Measurements from ENCODE around the gene SPRYD7.

The SPRYD7 gene

DNA sequence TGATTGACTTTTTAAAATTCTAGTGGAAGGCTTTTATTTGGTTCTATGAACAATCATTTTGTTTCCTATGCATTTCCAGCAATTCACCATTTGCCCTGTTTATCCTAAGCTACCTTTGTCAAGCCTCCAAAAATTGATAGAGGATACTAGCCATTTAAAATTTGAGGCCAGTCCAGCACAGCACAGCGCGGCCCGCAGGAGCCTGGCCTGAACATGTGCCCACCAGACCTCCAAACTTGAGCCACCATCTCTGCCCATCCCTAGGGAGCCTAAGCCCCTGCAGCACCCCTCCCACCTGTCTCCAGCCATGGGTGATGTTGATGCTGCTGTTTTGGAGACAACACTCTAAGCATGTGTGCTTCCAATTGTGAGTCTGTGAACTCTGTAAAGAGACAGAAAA lies 57.5 kb downstream of the SPRYD7 start:
- DNase-seq (no peak), ATAC-seq (ENCODE audit: insufficient read depth, low read depth) (no peak)
- H3K4me2 ChIP-seq (ENCODE audit: insufficient read depth, low read length) = no peak overlapping the region
- no peak overlapping the region for H2AFZ ChIP-seq (ENCODE audit: low read depth, low read length)
- no peaks in the 10 kb centered on the region for H3K36me3 ChIP-seq (ENCODE audit: insufficient read depth, low read length)
- no peak overlapping the region for H3K9ac ChIP-seq (ENCODE audit: low read depth, low read length)
- no peak overlapping the region for H3K27ac ChIP-seq (ENCODE audit: low read length)
- no peaks in the 10 kb centered on the region for H3K79me2 ChIP-seq (ENCODE audit: insufficient read depth, low read length)
- no peaks in the 10 kb centered on the region for H3K4me1 ChIP-seq (ENCODE audit: insufficient read depth, low read length)
- no peak for TF ChIP-seq EZH2 (IDR thresholded peaks at IDR 0.05; ENCODE audit: borderline replicate concordance, low read depth, low read length, severe bottlenecking)
- TF ChIP-seq, protein P1, sequence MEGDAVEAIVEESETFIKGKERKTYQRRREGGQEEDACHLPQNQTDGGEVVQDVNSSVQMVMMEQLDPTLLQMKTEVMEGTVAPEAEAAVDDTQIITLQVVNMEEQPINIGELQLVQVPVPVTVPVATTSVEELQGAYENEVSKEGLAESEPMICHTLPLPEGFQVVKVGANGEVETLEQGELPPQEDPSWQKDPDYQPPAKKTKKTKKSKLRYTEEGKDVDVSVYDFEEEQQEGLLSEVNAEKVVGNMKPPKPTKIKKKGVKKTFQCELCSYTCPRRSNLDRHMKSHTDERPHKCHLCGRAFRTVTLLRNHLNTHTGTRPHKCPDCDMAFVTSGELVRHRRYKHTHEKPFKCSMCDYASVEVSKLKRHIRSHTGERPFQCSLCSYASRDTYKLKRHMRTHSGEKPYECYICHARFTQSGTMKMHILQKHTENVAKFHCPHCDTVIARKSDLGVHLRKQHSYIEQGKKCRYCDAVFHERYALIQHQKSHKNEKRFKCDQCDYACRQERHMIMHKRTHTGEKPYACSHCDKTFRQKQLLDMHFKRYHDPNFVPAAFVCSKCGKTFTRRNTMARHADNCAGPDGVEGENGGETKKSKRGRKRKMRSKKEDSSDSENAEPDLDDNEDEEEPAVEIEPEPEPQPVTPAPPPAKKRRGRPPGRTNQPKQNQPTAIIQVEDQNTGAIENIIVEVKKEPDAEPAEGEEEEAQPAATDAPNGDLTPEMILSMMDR (IDR thresholded peaks at IDR 0.05; ENCODE audit: borderline replicate concordance, extremely low read depth, low read length, poor library complexity, severe bottlenecking) = no peak
- H4K20me1 ChIP-seq (ENCODE audit: insufficient read depth, low read length) = no peaks in the 10 kb centered on the region
- H3K27me3 ChIP-seq (ENCODE audit: insufficient read depth, low read length, poor library complexity) = no peaks in the 10 kb centered on the region
- peaks cover 47% of the 10 kb centered on the region for H3K9me3 ChIP-seq (ENCODE audit: insufficient read depth, low read length, severe bottlenecking)
- H3K4me3 ChIP-seq (ENCODE audit: low read depth in 1 of 2, low read length in 2 of 2) = no peak overlapping the region

DNA sequence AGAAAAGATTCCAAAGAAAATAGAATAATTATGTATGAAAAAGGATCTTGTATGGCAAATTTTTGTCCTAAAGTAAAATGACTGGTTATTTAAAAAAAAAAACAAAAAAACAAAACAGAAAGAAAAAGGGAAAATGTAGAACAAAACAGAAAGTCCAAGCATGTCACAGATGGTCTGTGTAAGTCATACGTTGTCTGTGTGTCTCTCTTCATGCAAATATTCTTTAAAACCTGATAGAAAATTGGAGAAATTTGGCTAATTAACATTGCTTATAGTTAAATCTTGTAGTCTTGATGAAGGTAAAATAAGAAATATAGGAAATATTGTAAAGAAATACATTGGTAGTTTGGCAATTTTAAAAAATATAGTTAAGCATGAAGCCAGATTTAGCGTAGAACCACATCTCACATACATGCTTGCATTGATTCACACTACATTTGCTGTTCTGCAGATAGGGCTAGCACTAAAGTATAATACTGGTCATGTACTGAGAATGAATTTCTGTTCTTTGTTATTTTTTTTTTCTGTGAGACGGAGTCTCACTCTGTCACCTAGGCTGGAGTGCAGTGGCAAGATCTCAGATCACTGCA lies 58.4 kb downstream of the SPRYD7 start:
- Histone ChIP-seq H3K36me3 (ENCODE audit: insufficient read depth, low read length) (no peaks in the 10 kb centered on the region), H3K4me3 (ENCODE audit: low read depth in 1 of 2, low read length in 2 of 2) (no peak overlapping the region), H3K9ac (ENCODE audit: low read depth, low read length) (no peak overlapping the region), H3K27me3 (ENCODE audit: insufficient read depth, low read length, poor library complexity) (no peaks in the 10 kb centered on the region), H3K9me3 (ENCODE audit: insufficient read depth, low read length, severe bottlenecking) (peaks cover 49% of the 10 kb centered on the region), H4K20me1 (ENCODE audit: insufficient read depth, low read length) (no peaks in the 10 kb centered on the region), H3K27ac (ENCODE audit: low read length) (no peak overlapping the region), H2AFZ (ENCODE audit: low read depth, low read length) (no peak overlapping the region), H3K4me2 (ENCODE audit: insufficient read depth, low read length) (no peak overlapping the region), H3K4me1 (ENCODE audit: insufficient read depth, low read length) (no peaks in the 10 kb centered on the region), H3K79me2 (ENCODE audit: insufficient read depth, low read length) (no peaks in the 10 kb centered on the region)
- TF ChIP-seq EZH2 (IDR thresholded peaks at IDR 0.05; ENCODE audit: borderline replicate concordance, low read depth, low read length, severe bottlenecking) = no peak
- TF ChIP-seq, protein P1 (IDR thresholded peaks at IDR 0.05; ENCODE audit: borderline replicate concordance, extremely low read depth, low read length, poor library complexity, severe bottlenecking) = no peak
- DNase-seq (no peak), ATAC-seq (ENCODE audit: insufficient read depth, low read depth) (no peak)

DNA sequence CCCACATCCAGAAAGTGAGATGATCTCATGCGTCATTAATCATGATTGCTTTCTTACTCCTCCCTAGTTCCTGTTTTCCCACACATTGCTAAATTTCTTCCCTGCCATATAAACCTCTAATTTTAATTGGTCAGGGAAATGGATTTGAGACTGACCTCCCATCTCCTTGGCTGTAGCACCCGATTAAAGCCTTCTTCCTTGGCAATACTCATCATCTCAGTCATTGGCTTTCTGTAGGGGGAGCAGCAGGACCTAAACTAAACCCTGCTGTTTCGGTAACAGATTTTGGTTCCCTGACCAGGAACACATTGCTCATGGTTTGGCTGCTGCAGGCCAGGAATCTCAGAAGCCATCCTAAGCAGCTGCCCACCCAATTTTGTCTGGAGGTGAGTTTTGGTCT lies 61.7 kb downstream of the SPRYD7 start:
- Histone ChIP-seq H3K4me1 (ENCODE audit: insufficient read depth, low read length) (no peaks in the 10 kb centered on the region), H2AFZ (ENCODE audit: low read depth, low read length) (no peak overlapping the region), H3K9me3 (ENCODE audit: insufficient read depth, low read length, severe bottlenecking) (peaks cover 46% of the 10 kb centered on the region), H3K4me2 (ENCODE audit: insufficient read depth, low read length) (no peak overlapping the region), H4K20me1 (ENCODE audit: insufficient read depth, low read length) (no peaks in the 10 kb centered on the region), H3K9ac (ENCODE audit: low read depth, low read length) (no peak overlapping the region), H3K27me3 (ENCODE audit: insufficient read depth, low read length, poor library complexity) (no peaks in the 10 kb centered on the region), H3K4me3 (ENCODE audit: low read depth in 1 of 2, low read length in 2 of 2) (no peak overlapping the region), H3K79me2 (ENCODE audit: insufficient read depth, low read length) (no peaks in the 10 kb centered on the region), H3K27ac (ENCODE audit: low read length) (no peak overlapping the region), H3K36me3 (ENCODE audit: insufficient read depth, low read length) (no peaks in the 10 kb centered on the region)
- ATAC-seq (ENCODE audit: insufficient read depth, low read depth) (no peak), DNase-seq (no peak)
- TF ChIP-seq, protein P1 (IDR thresholded peaks at IDR 0.05; ENCODE audit: borderline replicate concordance, extremely low read depth, low read length, poor library complexity, severe bottlenecking) = no peak
- TF ChIP-seq EZH2 (IDR thresholded peaks at IDR 0.05; ENCODE audit: borderline replicate concordance, low read depth, low read length, severe bottlenecking) = no peak
